A549 (cell line): ENCODE measurements around the gene CDKN2C. TPM values are rescaled to one million over a fixed set of nuclear protein-coding genes. Genes with fewer than 3 reads are reported as not detected.

Experiments used
- ATAC-seq, 2 experiments: fragments of 200-7000 bp in 1 of 2; fragments of >200 bp in 1 of 2; cut with Nextera tagmentation in 1 of 2; cut with Tn5 transposase in 1 of 2; 3 replicates each; pipeline versions ENCODE4 v1.8.0 to v1.9.1; 2018 to 2020; ENCODE audit warnings: mild to moderate bottlenecking in 1 of 2, moderate library complexity in 1 of 2
- CTCF ChIA-PET: fragments of 300-600 bp; sonication (Branson Sonifier 250); formaldehyde crosslinking; extraction: SDS; loops from one replicate; lab custom pipeline; 2021; ENCODE audit warnings: antibody characterized with exemption, inconsistent platforms; lab: Yijun Ruan, JAX
- POLR2A ChIA-PET: fragments of 350-600 bp; formaldehyde crosslinking; extraction: SDS; loops from one replicate; lab custom pipeline; 2021; ENCODE audit warnings: antibody characterized with exemption, inconsistent platforms; lab: Yijun Ruan, JAX
- DNase-seq, 2 experiments: peaks; one replicate each; pipeline versions ENCODE4 v3.0.0 to v3.0.0-alpha.2; 2011 to 2016; ENCODE audit warnings: low read depth in 1 of 2, low spot score in 1 of 2
- FAIRE-seq: peaks from 2 replicates; lab custom pipeline; 2011; peaks lifted over from hg19 to GRCh38; lab: Jason Lieb, UNC
- H3K27ac ChIP-seq, 2 experiments: fragments of >200 bp; sonication (Bioruptor Twin); formaldehyde crosslinking; 3 replicates each; pipeline ENCODE4 v1.5.1; 2016 to 2017
- H3K4me1 ChIP-seq: fragments of >200 bp; sonication (Bioruptor Twin); formaldehyde crosslinking; 3 replicates; pipeline ENCODE4 v1.6.1; 2016
- H3K4me2 ChIP-seq: fragments of >200 bp; sonication (Bioruptor Twin); formaldehyde crosslinking; 3 replicates; pipeline ENCODE4 v1.6.1; 2016
- H3K4me3 ChIP-seq: fragments of >200 bp; sonication (Bioruptor Twin); formaldehyde crosslinking; 3 replicates; pipeline ENCODE4 v1.5.1; 2016
- H3K9me3 ChIP-seq: fragments of >200 bp; sonication (Bioruptor Twin); formaldehyde crosslinking; 3 replicates; pipeline ENCODE4 v1.6.1; 2016
- BCL3 ChIP-seq: fragments of >200 bp; sonication (Bioruptor Twin); formaldehyde crosslinking; IDR thresholded peaks from 3 replicates; pipeline ENCODE4 v1.6.1; 2016
- BHLHE40 ChIP-seq: IDR thresholded peaks from 2 replicates; pipeline ENCODE4 v1.6.1; 2012; ENCODE audit warnings: low read depth, low read length, inconsistent platforms
- CBX8 ChIP-seq: fragments of 200-600 bp; sonication (generic); IDR thresholded peaks from 2 replicates; pipeline ENCODE4 v1.6.1; 2016
- CEBPB ChIP-seq, 2 experiments: fragments of >200 bp in 1 of 2; sonication (Bioruptor Twin) in 1 of 2; formaldehyde crosslinking in 1 of 2; IDR thresholded peaks; 2 replicates each; pipeline ENCODE4 v1.6.1; 2012 to 2016
- CHD4 ChIP-seq: fragments of 200-600 bp; sonication (generic); IDR thresholded peaks from 2 replicates; pipeline ENCODE4 v1.6.1; 2016; ENCODE audit warnings: antibody characterized with exemption, mild to moderate bottlenecking, borderline replicate concordance
- E2F6 ChIP-seq: IDR thresholded peaks from 2 replicates; pipeline ENCODE4 v1.6.1; 2012; ENCODE audit warnings: low read depth, borderline replicate concordance
- EP300 ChIP-seq, 2 experiments: fragments of >200 bp; sonication (Bioruptor Twin); formaldehyde crosslinking; IDR thresholded peaks; 2 replicates in 1 of 2; 3 replicates in 1 of 2; pipeline ENCODE4 v1.6.1; 2016 to 2017
- FOSL2 ChIP-seq, 2 experiments: fragments of 450-650 bp in 1 of 2; fragments of >200 bp in 1 of 2; sonication (Bioruptor Twin) in 1 of 2; formaldehyde crosslinking; IDR thresholded peaks; 2 replicates each; pipeline versions ENCODE4 v1.5.0 to v1.6.1; 2016 to 2020; ENCODE audit warnings: mild to moderate bottlenecking in 1 of 2, moderate library complexity in 1 of 2
- HMGXB4 ChIP-seq: fragments of 250-450 bp; sonication (Bioruptor Pico); IDR thresholded peaks from 2 replicates; pipeline ENCODE4 v1.5.0; 2021; ENCODE audit warnings: mild to moderate bottlenecking, moderate library complexity, borderline replicate concordance
- HOXB13 ChIP-seq: fragments of 250-450 bp; sonication (Bioruptor Pico); IDR thresholded peaks from 2 replicates; pipeline ENCODE4 v1.5.0; 2020; ENCODE audit warnings: low read depth, mild to moderate bottlenecking, moderate library complexity
- HOXB5 ChIP-seq: fragments of 250-450 bp; sonication (Bioruptor Pico); IDR thresholded peaks from 2 replicates; pipeline ENCODE4 v1.5.0; 2020; ENCODE audit warnings: mild to moderate bottlenecking, moderate library complexity
- JUNB ChIP-seq: fragments of >200 bp; sonication (Bioruptor Twin); formaldehyde crosslinking; IDR thresholded peaks from 2 replicates; pipeline ENCODE4 v1.6.1; 2016
- MAX ChIP-seq: IDR thresholded peaks from 2 replicates; pipeline ENCODE4 v1.6.1; 2012
- MYC ChIP-seq: IDR thresholded peaks from 2 replicates; pipeline ENCODE4 v1.6.1; 2012; ENCODE audit warnings: mild to moderate bottlenecking, inconsistent platforms, low read length, improper control_type of control experiment, borderline replicate concordance
- NFE2L2 ChIP-seq: fragments of 150-350 bp; conservative IDR thresholded peaks from 2 replicates; pipeline ENCODE4 v1.6.1; 2014; ENCODE audit warnings: low read length
- PBX3 ChIP-seq: IDR thresholded peaks from 2 replicates; pipeline ENCODE4 v1.6.1; 2012
- PHF8 ChIP-seq: fragments of 200-600 bp; sonication (generic); IDR thresholded peaks from 2 replicates; pipeline ENCODE4 v1.6.1; 2016; ENCODE audit warnings: low read depth, mild to moderate bottlenecking, antibody characterized with exemption, moderate library complexity, borderline replicate concordance
- POLR2AphosphoS2 ChIP-seq: conservative IDR thresholded peaks from 2 replicates; pipeline ENCODE4 v1.6.1; 2012; ENCODE audit warnings: low read length, improper control_type of control experiment, inconsistent platforms
- RCOR1 ChIP-seq: fragments of 150-350 bp; IDR thresholded peaks from 2 replicates; pipeline ENCODE4 v1.6.1; 2014; ENCODE audit warnings: antibody characterized with exemption, low read length, low read depth
- RNF2 ChIP-seq: fragments of 200-600 bp; sonication (generic); IDR thresholded peaks from 2 replicates; pipeline ENCODE4 v1.6.1; 2016; ENCODE audit warnings: low read depth, mild to moderate bottlenecking, antibody characterized with exemption, moderate library complexity, borderline replicate concordance
- SREBF2 ChIP-seq: fragments of 450-650 bp; IDR thresholded peaks from 2 replicates; pipeline ENCODE4 v1.6.1; 2014; ENCODE audit warnings: mild to moderate bottlenecking, moderate library complexity
- ZFP36 ChIP-seq: fragments of 450-650 bp; IDR thresholded peaks from 2 replicates; pipeline ENCODE4 v1.6.1; 2014; ENCODE audit warnings: borderline replicate concordance; ENCODE audit not compliant: partially characterized antibody
- ZSCAN20 ChIP-seq: fragments of 250-450 bp; sonication (Bioruptor Pico); IDR thresholded peaks from 2 replicates; pipeline ENCODE4 v1.8.0; 2022; ENCODE audit warnings: mild to moderate bottlenecking, moderate library complexity
- WGBS: methylation state at CpG from one replicate; pipeline ENCODE4 v1.1.6; 2017; ENCODE audit errors: missing lambda C conversion rate; 5-methylcytosine and 5-hydroxymethylcytosine counted together
- polyA plus RNA-seq, 4 experiments: library from polyadenylated mRNA; depleted of rRNA in 3 of 4; stranded (reverse); fragments of >200 nt; fragmentation: RNase III in 1 of 4; extraction: RNeasy Plus Mini Kit Qiagen cat#74134 plus additional on column Dnase treatment in 1 of 4; gene quantifications; 2 replicates in 3 of 4; 3 replicates in 1 of 4; pipeline ENCODE4 v1.2.3, GENCODE V29; 2011 to 2017

Gene CDKN2C
- polyA plus RNA-seq, 2 of the 4 experiments (the other 2 are of a cell fraction): 13.0 to 17.7 TPM

- no peak overlapping the region for H3K4me3 ChIP-seq
- H3K27ac ChIP-seq: no peak overlapping the region
- CTCF ChIA-PET: no interaction called here
- no peak for FAIRE-seq
- no peaks in the 10 kb centered on the region for H3K9me3 ChIP-seq
- no peak overlapping the region for H3K4me2 ChIP-seq
- TF ChIP-seq BCL3 (no peak), NFE2L2 (no peak), FOSL2 (IDR thresholded peaks at IDR 0.05) (no peak), FOSL2 (CRISPR knock-in tag; IDR thresholded peaks at IDR 0.05) (no peak), MYC (no peak), EP300 (IDR thresholded peaks at IDR 0.05) (no peak), CEBPB (IDR thresholded peaks at IDR 0.05) (no peak), CBX8 (no peak), PHF8 (no peak), E2F6 (no peak), HOXB13 (CRISPR knock-in tag) (no peak), CHD4 (no peak)
- no peaks in the 10 kb centered on the region for H3K4me1 ChIP-seq
- WGBS: 93% methylated on average over 3 of the region's 3 CpGs
- POLR2A ChIA-PET: no interaction called here
- ATAC-seq: no peak
- DNase-seq: no peak
Observed at GRCh38 chr1:51009381-51009780, 39.3 kb downstream of the CDKN2C start.

- DNase-seq: no peak
- H3K4me1 ChIP-seq: no peaks in the 10 kb centered on the region
- no peak for ATAC-seq
- no peak overlapping the region for H3K4me2 ChIP-seq
- no peaks in the 10 kb centered on the region for H3K9me3 ChIP-seq
- FAIRE-seq: no peak
- TF ChIP-seq POLR2AphosphoS2 (no peak), ZFP36 (no peak), RNF2 (no peak), BHLHE40 (no peak), JUNB (no peak)
- ChIA-PET CTCF (no interaction called here), POLR2A (interaction anchor here (0.6 kb wide), 1 partner anchor 37 kb away, joined by 3 read pairs; no protein-coding TSS in a partner anchor)
- 76% methylated on average over 1 of the region's 1 CpG for WGBS
- no peak overlapping the region for H3K27ac ChIP-seq
- H3K4me3 ChIP-seq: no peak overlapping the region
Observed at GRCh38 chr1:51014878-51015277, 44.8 kb downstream of the CDKN2C start.

- DNase-seq (no peak), FAIRE-seq (no peak), ATAC-seq (no peak)
- no peak overlapping the region for H3K4me3 ChIP-seq
- ChIA-PET CTCF (no interaction called here), POLR2A (no interaction called here)
- no peak for TF ChIP-seq SREBF2
- no peak for TF ChIP-seq RNF2
- no peak for TF ChIP-seq HMGXB4
- no peak for TF ChIP-seq ZSCAN20 (CRISPR knock-in tag)
- TF ChIP-seq POLR2AphosphoS2: no peak
- no peak for TF ChIP-seq HOXB13 (CRISPR knock-in tag)
- TF ChIP-seq RCOR1: no peak
- no peak for TF ChIP-seq HOXB5 (CRISPR knock-in tag)
- no peak for TF ChIP-seq MAX
- TF ChIP-seq PBX3: no peak
- no peaks in the 10 kb centered on the region for H3K9me3 ChIP-seq
- no peak overlapping the region for H3K27ac ChIP-seq
- H3K4me2 ChIP-seq: no peak overlapping the region
- H3K4me1 ChIP-seq: no peaks in the 10 kb centered on the region
Observed at GRCh38 chr1:51019811-51020210, 49.8 kb downstream of the CDKN2C start.
